ENCODE results near the gene NRIP1.

GRCh38 chr21:14959343-14959742 lies 105.5 kb downstream of the NRIP1 start:
- TF ChIP-seq POLR2AphosphoS5 (IDR thresholded peaks at IDR 0.05) = no peak
- TF ChIP-seq CTCF (IDR thresholded peaks at IDR 0.05 in 8 of 11, conservative IDR thresholded peaks at IDR 0.05 in 3 of 11) = no peak
- TF ChIP-seq POLR2A (IDR thresholded peaks at IDR 0.05) = no peak

Data from spleen (tissue), 7 donors.